HepG2 (cell line): Measurements from ENCODE around the gene EEF1A2.

Experiments
- CTCF ChIP-seq: sonication (generic); formaldehyde crosslinking; IDR thresholded peaks from 2 replicates; pipeline ENCODE4 v1.5.0; 2020; ENCODE audit warnings: mild to moderate bottlenecking, missing genetic modification reagents, moderate library complexity
- ETS1 ChIP-seq: sonication (generic); formaldehyde crosslinking; IDR thresholded peaks from 2 replicates; pipeline ENCODE4 v1.4.0; 2020; ENCODE audit warnings: missing genetic modification reagents
- FOXM1 ChIP-seq: sonication (generic); formaldehyde crosslinking; IDR thresholded peaks from 2 replicates; pipeline ENCODE4 v1.5.0; 2020; ENCODE audit warnings: missing genetic modification reagents
- HDAC6 ChIP-seq: fragments of 200-600 bp; sonication (generic); IDR thresholded peaks from 2 replicates; pipeline ENCODE4 v1.7.0; 2017; ENCODE audit warnings: mild to moderate bottlenecking, antibody characterized with exemption, low read length, low read depth
- HIVEP1 ChIP-seq: sonication (generic); formaldehyde crosslinking; IDR thresholded peaks from 2 replicates; pipeline ENCODE4 v1.4.0; 2020; ENCODE audit warnings: mild to moderate bottlenecking, missing genetic modification reagents
- HOXA3 ChIP-seq: sonication (generic); formaldehyde crosslinking; IDR thresholded peaks from 2 replicates; pipeline ENCODE4 v1.5.0; 2020; ENCODE audit warnings: missing genetic modification reagents
- MXD1 ChIP-seq: sonication (generic); formaldehyde crosslinking; IDR thresholded peaks from 2 replicates; pipeline ENCODE4 v1.4.0; 2020; ENCODE audit warnings: mild to moderate bottlenecking, missing genetic modification reagents
- ZFP36 ChIP-seq: fragments of 150-350 bp; IDR thresholded peaks from 2 replicates; pipeline ENCODE4 v1.6.1; 2018; ENCODE audit warnings: borderline replicate concordance, low read length, low read depth; ENCODE audit not compliant: partially characterized antibody
- ZNF274 ChIP-seq: sonication (generic); formaldehyde crosslinking; IDR thresholded peaks from 2 replicates; pipeline ENCODE4 v1.5.1; 2020; ENCODE audit warnings: mild to moderate bottlenecking, missing genetic modification reagents
- ZNF513 ChIP-seq: sonication (generic); formaldehyde crosslinking; conservative IDR thresholded peaks from 2 replicates; pipeline ENCODE4 v1.5.0; 2020; ENCODE audit warnings: missing genetic modification reagents
- ZNF672 ChIP-seq: sonication (generic); formaldehyde crosslinking; IDR thresholded peaks from 2 replicates; pipeline ENCODE4 v1.8.1; 2022; ENCODE audit warnings: missing genetic modification reagents
- ZNF773 ChIP-seq: sonication (generic); formaldehyde crosslinking; IDR thresholded peaks from 2 replicates; pipeline ENCODE4 v1.4.0; 2020; ENCODE audit warnings: missing genetic modification reagents, borderline replicate concordance

- TF ChIP-seq ZNF773 (CRISPR knock-in tag) (no peak), HIVEP1 (CRISPR knock-in tag) (no peak), ZNF274 (CRISPR knock-in tag) (no peak), CTCF (CRISPR knock-in tag) (no peak), FOXM1 (CRISPR knock-in tag) (no peak), ETS1 (CRISPR knock-in tag) (no peak), ZNF672 (CRISPR knock-in tag) (no peak), ZNF513 (no peak), MXD1 (no peak), ZFP36 (no peak), HDAC6 (no peak), HOXA3 (CRISPR knock-in tag) (no peak)
Measured at GRCh38 chr20:63539441-63540370, 40.8 kb upstream of the EEF1A2 start.
